Measurements from ENCODE around the gene ZFPM1.

Gene ZFPM1

GRCh38 chr16:88511060-88511459, 58.0 kb downstream of the ZFPM1 start:
- TF ChIP-seq GABPA (IDR thresholded peaks at IDR 0.05; ENCODE audit: low read depth), result no peak
- TF ChIP-seq SPI1 (IDR thresholded peaks at IDR 0.05; ENCODE audit: borderline replicate concordance, low read depth), result no peak

GRCh38 chr16:88511906-88512305, 58.8 kb downstream of the ZFPM1 start:
- Histone ChIP-seq H3K27me3 (ENCODE audit: insufficient read depth, poor library complexity, severe bottlenecking) (no peaks in the 10 kb centered on the region), H3K4me3 (replicated peaks; ENCODE audit: insufficient read depth, low read length) (no peak overlapping the region), H3K27ac (replicated peaks) (no peak overlapping the region)
- no peak for TF ChIP-seq REST (IDR thresholded peaks at IDR 0.05; ENCODE audit: insufficient replicate concordance, low read depth)
- no peak for TF ChIP-seq GABPA (IDR thresholded peaks at IDR 0.05; ENCODE audit: low read depth)
- no peak for TF ChIP-seq CTCF (IDR thresholded peaks at IDR 0.05; ENCODE audit: insufficient read depth, low read length)
- TF ChIP-seq SPI1 (IDR thresholded peaks at IDR 0.05; ENCODE audit: borderline replicate concordance, low read depth), result no peak
- TF ChIP-seq POLR2AphosphoS5 (IDR thresholded peaks at IDR 0.05; ENCODE audit: low read depth), result no peak
- no peak for DNase-seq (ENCODE audit: low read depth in 1 of 2, low spot score in 1 of 2)

More at GRCh38 chr16:88511060-88511459, 58.0 kb downstream of the ZFPM1 start:
- Histone ChIP-seq H3K27me3 (ENCODE audit: insufficient read depth, poor library complexity, severe bottlenecking) (no peaks in the 10 kb centered on the region), H3K4me3 (replicated peaks; ENCODE audit: insufficient read depth, low read length) (no peak overlapping the region), H3K27ac (replicated peaks) (no peak overlapping the region)
- DNase-seq (ENCODE audit: low read depth in 1 of 2, low spot score in 1 of 2), result no peak

GRCh38 chr16:88512728-88513696, 59.9 kb downstream of the ZFPM1 start:
- H3K4me3 ChIP-seq (replicated peaks; ENCODE audit: insufficient read depth, low read length), result no peak overlapping the region
- H3K27me3 ChIP-seq (ENCODE audit: insufficient read depth, poor library complexity, severe bottlenecking), result no peaks in the 10 kb centered on the region
- no peak overlapping the region for H3K27ac ChIP-seq (replicated peaks)
- DNase-seq (ENCODE audit: low read depth in 1 of 2, low spot score in 1 of 2), result no peak
- TF ChIP-seq GABPA (IDR thresholded peaks at IDR 0.05; ENCODE audit: low read depth), result no peak
- TF ChIP-seq CTCF (IDR thresholded peaks at IDR 0.05; ENCODE audit: insufficient read depth, low read length), result no peak
- no peak for TF ChIP-seq SPI1 (IDR thresholded peaks at IDR 0.05; ENCODE audit: borderline replicate concordance, low read depth)
- TF ChIP-seq POLR2AphosphoS5 (IDR thresholded peaks at IDR 0.05; ENCODE audit: low read depth), result no peak
- TF ChIP-seq REST (IDR thresholded peaks at IDR 0.05; ENCODE audit: insufficient replicate concordance, low read depth), result no peak

GRCh38 chr16:88514070-88514469, 61.0 kb downstream of the ZFPM1 start:
- Histone ChIP-seq H3K27me3 (ENCODE audit: insufficient read depth, poor library complexity, severe bottlenecking) (no peaks in the 10 kb centered on the region), H3K27ac (replicated peaks) (no peak overlapping the region), H3K4me3 (replicated peaks; ENCODE audit: insufficient read depth, low read length) (no peak overlapping the region)
- TF ChIP-seq POLR2AphosphoS5 (IDR thresholded peaks at IDR 0.05; ENCODE audit: low read depth) (no peak), GABPA (IDR thresholded peaks at IDR 0.05; ENCODE audit: low read depth) (no peak), REST (IDR thresholded peaks at IDR 0.05; ENCODE audit: insufficient replicate concordance, low read depth) (no peak)
- no peak for DNase-seq (ENCODE audit: low read depth in 1 of 2, low spot score in 1 of 2)

Measured in HL-60 (cell line).